NCI-H2171 treated with DMSO at 0.1 percent for 48 hours (cell line): Measurements from ENCODE around the gene HSPE1.
"Not testable (repeated sequence)": the region's sequence is repeated elsewhere in the genome, so short reads cannot be mapped to it uniquely, and the experiment has no call there.

Experiments
- DNase-seq: peaks from one replicate; lab custom pipeline; 2025; lab: John Stamatoyannopoulos, UW

HSPE1 gene

GRCh38 chr2:197499594-197500502 is at the start of gene HSPE1, which contains the start of gene HSPD1:
TSS of gene HSPE1 (plus strand) at chr2:197500379. CDS start at chr2:197500437, 58 bp downstream.
TSS of gene HSPD1 (minus strand) at chr2:197499840. CDS start at chr2:197498848, 992 bp downstream.
- peak; percentile 99 for DNase-seq

- DNase-seq, result no peak
Measured at GRCh38 chr2:197450465-197450864, 49.7 kb upstream of the HSPE1 start.

- not testable (repeated sequence) for DNase-seq
Measured at GRCh38 chr2:197450935-197451358, 49.2 kb upstream of the HSPE1 start.

- no peak for DNase-seq
Measured at GRCh38 chr2:197452754-197453122, 47.4 kb upstream of the HSPE1 start.

GRCh38 chr2:197453123-197453913 is 46.9 kb upstream of the HSPE1 start, which contains the start of gene COQ10B:
TSS of gene COQ10B (plus strand) at chr2:197453552. CDS start at chr2:197453561, 9 bp downstream.
- DNase-seq, result peak; percentile 99

- peak; percentile 90 for DNase-seq
Measured at GRCh38 chr2:197453914-197454398, 46.2 kb upstream of the HSPE1 start.

GRCh38 chr2:197454923-197455322 is 45.3 kb upstream of the HSPE1 start:
- DNase-seq, result no peak

- no peak for DNase-seq
Measured at GRCh38 chr2:197455428-197455827, 44.8 kb upstream of the HSPE1 start.

GRCh38 chr2:197460649-197461048 is 39.5 kb upstream of the HSPE1 start:
- DNase-seq, result no peak

GRCh38 chr2:197461057-197461456 is 39.1 kb upstream of the HSPE1 start:
- no peak for DNase-seq

- DNase-seq, result no peak
Measured at GRCh38 chr2:197464175-197464574, 36.0 kb upstream of the HSPE1 start.

GRCh38 chr2:197472166-197472565 is 28.0 kb upstream of the HSPE1 start:
- DNase-seq, result no peak

- no peak for DNase-seq
Measured at GRCh38 chr2:197477797-197478196, 22.4 kb upstream of the HSPE1 start.

- no peak for DNase-seq
Measured at GRCh38 chr2:197480165-197481036, 19.8 kb upstream of the HSPE1 start.

- DNase-seq, result not testable (repeated sequence)
Measured at GRCh38 chr2:197484248-197484647, 15.9 kb upstream of the HSPE1 start.

- DNase-seq, result no peak
Measured at GRCh38 chr2:197486175-197486574, 14.0 kb upstream of the HSPE1 start.

GRCh38 chr2:197487385-197487784 is 12.8 kb upstream of the HSPE1 start:
- DNase-seq, result no peak

GRCh38 chr2:197495433-197496134 is 4.6 kb upstream of the HSPE1 start:
- no peak for DNase-seq

- DNase-seq, result no peak
Measured at GRCh38 chr2:197496695-197497094, 3.5 kb upstream of the HSPE1 start.

GRCh38 chr2:197497326-197497725 is 2.9 kb upstream of the HSPE1 start:
- no peak for DNase-seq
